ENCODE measurements around the gene TAMM41. TPM values are rescaled to one million over a fixed set of nuclear protein-coding genes. Genes with fewer than 3 reads are reported as not detected.

The TAMM41 gene
- total and polyA plus RNA-seq, 10 of the 15 experiments (the other 5 are each of a cell fraction or from before 2014, with no cell fraction given) = 10.4 to 36.6 (median 18.3) TPM

Small RNA genes lying within 50 kb of the gene (small RNA-seq; reads per million reads assigned to genes)
- gene CYCSP12 = not detected

Other genes with a start within 250 kb of the TAMM41 start
- 16.3 and 18.1 TPM in 2 replicates for gene VGLL4, start 203.0 kb downstream of the TAMM41 start, total RNA-seq (2014; rRNA removed)
- 15.2 and 15.7 TPM in 2 replicates for gene VGLL4, start 203.0 kb downstream of the TAMM41 start, total RNA-seq (2014; rRNA removed; fragmentation: Illumina TruSeq; extraction: Trizol)
- gene VGLL4, start 203.0 kb downstream of the TAMM41 start, total RNA-seq (2021) = 20.7 and 23.2 TPM in 2 replicates
- 32.9 and 38.1 TPM in 2 replicates for gene VGLL4, start 203.0 kb downstream of the TAMM41 start, polyA plus RNA-seq (2011; rRNA removed)
- gene VGLL4, start 203.0 kb downstream of the TAMM41 start, polyA plus RNA-seq (2014; fragmentation: Illumina TruSeq; extraction: Trizol) = 10.6 and 16.0 TPM in 2 replicates
- gene VGLL4, start 203.0 kb downstream of the TAMM41 start, polyA plus RNA-seq (2014; fragmentation: Nextera tagmentation; extraction: Ambion mirVana) = 1 to 10 TPM in 1 of 2 experiments, under 1 TPM in 1; 0.44 to 1.5 TPM
- gene VGLL4, start 203.0 kb downstream of the TAMM41 start, polyA plus RNA-seq (2014; rRNA removed) = 25.5 and 28.7 TPM in 2 replicates
- 10 to 100 TPM; 14.9 to 20.6 TPM for gene VGLL4, start 203.0 kb downstream of the TAMM41 start, polyA plus RNA-seq (2016; fragmentation: Nextera tagmentation; extraction: Ambion mirVana)
- gene SYN2, start 157.5 kb upstream of the TAMM41 start, total RNA-seq (2014; rRNA removed) = not detected in 2 replicates
- gene SYN2, start 157.5 kb upstream of the TAMM41 start, total RNA-seq (2014; rRNA removed; fragmentation: Illumina TruSeq; extraction: Trizol) = not detected in 2 replicates
- gene SYN2, start 157.5 kb upstream of the TAMM41 start, total RNA-seq (2021) = not detected in 2 replicates
- not detected in 2 replicates for gene SYN2, start 157.5 kb upstream of the TAMM41 start, polyA plus RNA-seq (2011; rRNA removed)
- 0.09 and 0.21 TPM in 2 replicates for gene SYN2, start 157.5 kb upstream of the TAMM41 start, polyA plus RNA-seq (2014; fragmentation: Illumina TruSeq; extraction: Trizol)
- gene SYN2, start 157.5 kb upstream of the TAMM41 start, polyA plus RNA-seq (2014; fragmentation: Nextera tagmentation; extraction: Ambion mirVana) = under 1 TPM in 1 of 2 experiments, not detected in 1; 0.08 TPM
- 0.04 TPM in 1 of 2 replicates, not detected in the other for gene SYN2, start 157.5 kb upstream of the TAMM41 start, polyA plus RNA-seq (2014; rRNA removed)
- not detected for gene SYN2, start 157.5 kb upstream of the TAMM41 start, polyA plus RNA-seq (2016; fragmentation: Nextera tagmentation; extraction: Ambion mirVana)

All from GM12878 (cell line).